Glomerular endothelial cell (primary cell): ENCODE data around the gene DHRS7C. TPM values are rescaled to one million over a fixed set of nuclear protein-coding genes. Genes with fewer than 3 reads are reported as not detected.
A peak's percentile ranks its signal among the peaks of the same experiment; 100 is the strongest.

Source experiments
- DNase-seq: peaks from one replicate; pipeline ENCODE4 v3.0.0-alpha.2; 2011; ENCODE audit warnings: low read depth, low spot score; ENCODE audit errors: extremely low read depth
- total RNA-seq: library from RNA; depleted of rRNA; stranded (reverse); fragments of >200 nt; gene quantifications from 2 replicates; pipeline ENCODE4 v1.2.3, GENCODE V29; 2015

Gene DHRS7C
- total RNA-seq, 1 donor from 2014 or later, result not detected

DNA sequence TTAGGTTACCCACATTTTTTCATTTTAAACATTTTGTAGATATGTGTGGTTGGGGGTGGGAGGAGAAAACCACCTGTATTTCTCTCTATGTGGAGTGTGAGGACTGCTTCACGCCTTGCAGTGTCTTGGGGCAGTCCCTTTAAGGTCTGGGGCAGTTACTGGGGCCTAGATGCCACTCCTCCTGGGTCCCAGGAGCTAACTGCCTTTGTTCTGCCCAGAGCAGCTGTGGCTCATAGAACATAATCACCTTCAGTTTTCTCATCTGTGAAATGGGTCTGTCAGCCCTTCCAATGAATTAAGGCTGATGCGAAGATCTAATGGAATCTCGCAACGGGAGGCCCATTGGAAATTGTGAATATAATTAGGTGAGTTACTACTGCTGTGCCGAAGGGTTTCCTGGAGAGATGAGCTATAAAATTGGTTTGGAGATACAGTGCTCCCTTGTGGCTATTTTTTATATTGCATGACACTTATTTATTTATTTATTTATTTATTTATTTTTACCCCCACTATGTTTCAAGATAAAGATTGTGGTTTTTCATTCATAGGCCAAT, 22.9 kb downstream of the DHRS7C start:
- DNase-seq, result peak; percentile 12

DNA sequence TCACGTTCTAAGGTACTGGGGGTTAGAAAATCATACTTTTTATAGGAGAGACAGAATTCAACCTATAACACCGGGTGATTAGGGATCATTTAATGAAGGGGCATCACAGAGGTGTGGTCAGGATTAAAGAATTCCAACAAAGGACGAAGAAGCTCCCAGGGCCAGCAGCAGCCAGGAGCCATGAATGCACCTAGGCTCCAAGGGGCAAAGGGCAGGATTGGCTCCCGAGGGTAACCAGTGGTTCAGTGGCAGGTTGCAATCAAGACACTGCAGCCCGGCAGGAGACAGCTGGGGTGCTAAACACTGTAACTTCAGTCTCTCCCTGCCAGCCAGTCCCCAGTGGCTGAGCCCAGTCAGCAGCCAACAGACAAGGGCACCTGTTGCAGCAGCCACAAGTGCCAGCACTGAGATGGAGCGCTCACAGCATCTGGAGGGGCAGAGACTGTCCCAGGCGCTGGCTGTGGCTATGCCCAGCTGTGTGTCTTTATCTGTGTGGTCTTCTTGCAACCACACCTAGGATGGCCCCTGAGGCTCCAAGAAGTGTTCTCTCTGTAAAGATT, 23.9 kb downstream of the DHRS7C start:
- DNase-seq, result no peak

- no peak for DNase-seq
These were observed 24.4 kb downstream of the DHRS7C start for GRCh38 chr17:9766970-9767369.

DNA sequence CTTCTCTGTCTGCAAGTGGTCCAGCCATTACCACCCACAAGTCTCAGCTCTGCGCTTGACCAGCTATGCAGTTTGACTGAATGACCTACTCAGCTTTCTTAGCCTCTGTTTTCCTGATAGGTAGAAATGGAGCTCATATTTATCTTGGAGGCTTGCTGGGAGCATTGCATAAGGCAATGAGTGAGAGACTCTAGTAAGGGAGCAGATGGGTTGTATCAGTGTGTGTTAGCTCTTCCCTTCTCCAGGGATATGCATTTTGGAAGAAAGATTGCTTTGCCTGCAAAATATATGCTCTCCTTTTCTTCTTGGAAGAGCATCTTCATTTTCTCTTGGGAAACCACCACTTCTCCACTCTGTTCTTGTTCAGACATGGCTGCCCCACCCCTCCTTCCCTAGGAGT, 26.1 kb downstream of the DHRS7C start:
- DNase-seq, result no peak

- DNase-seq, result no peak
These were observed 27.7 kb downstream of the DHRS7C start for GRCh38 chr17:9763643-9764042.

DNA sequence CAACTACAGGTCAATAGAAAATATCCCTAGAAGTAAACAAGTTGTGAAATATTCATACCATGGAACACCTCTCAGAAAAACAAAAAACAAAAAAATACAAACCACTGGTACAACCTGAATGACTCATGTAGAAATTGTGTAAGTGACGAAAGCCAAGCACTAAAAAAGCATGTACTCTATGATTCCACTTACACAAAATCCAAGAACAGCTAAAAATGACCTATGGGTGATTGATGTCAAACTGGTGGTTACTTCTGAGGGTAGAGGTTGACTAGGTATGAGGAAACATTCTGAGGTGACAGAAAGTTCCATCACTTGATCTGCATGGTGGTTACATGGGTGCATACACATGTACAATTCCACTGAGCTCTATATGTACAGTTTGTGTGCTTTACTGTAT, 31.1 kb downstream of the DHRS7C start:
- DNase-seq, result no peak

- DNase-seq, result no peak
These were observed 36.3 kb downstream of the DHRS7C start for GRCh38 chr17:9755083-9755482.

- DNase-seq, result no peak
These were observed 40.9 kb downstream of the DHRS7C start for GRCh38 chr17:9750524-9750923.

DNA sequence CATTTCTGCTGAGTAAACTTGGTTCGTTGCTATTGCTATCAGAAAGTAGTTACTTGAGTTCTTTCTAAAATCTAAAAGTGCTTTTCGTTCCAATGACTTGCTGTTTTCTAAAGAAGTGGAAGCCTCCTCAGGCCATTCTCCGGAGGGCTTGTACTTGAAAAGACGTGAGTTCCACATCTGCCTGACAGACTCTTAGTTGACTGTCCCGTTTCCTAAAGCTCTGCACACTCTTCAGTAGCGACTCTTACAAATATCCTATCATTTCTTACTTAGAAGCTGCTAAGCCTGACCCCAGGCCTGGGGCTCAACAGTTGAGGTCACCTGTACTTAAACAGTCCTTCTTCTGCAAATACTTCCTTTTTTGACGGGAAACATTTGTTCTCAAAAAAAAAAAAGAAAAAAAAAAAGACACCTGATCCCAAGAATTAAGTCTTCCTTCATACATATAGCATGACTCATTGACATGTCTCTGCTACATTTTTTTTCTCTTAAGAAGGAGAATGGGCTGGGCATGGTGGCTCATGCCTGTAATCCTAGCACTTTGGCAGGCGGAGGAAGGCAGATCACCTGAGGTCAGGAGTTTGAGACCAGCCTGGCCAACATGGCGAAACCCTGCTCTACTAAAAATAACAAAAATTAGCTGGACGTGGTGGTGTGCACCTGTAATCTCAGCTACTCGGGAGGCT, 61.5 kb downstream of the DHRS7C start:
- no peak for DNase-seq

DNA sequence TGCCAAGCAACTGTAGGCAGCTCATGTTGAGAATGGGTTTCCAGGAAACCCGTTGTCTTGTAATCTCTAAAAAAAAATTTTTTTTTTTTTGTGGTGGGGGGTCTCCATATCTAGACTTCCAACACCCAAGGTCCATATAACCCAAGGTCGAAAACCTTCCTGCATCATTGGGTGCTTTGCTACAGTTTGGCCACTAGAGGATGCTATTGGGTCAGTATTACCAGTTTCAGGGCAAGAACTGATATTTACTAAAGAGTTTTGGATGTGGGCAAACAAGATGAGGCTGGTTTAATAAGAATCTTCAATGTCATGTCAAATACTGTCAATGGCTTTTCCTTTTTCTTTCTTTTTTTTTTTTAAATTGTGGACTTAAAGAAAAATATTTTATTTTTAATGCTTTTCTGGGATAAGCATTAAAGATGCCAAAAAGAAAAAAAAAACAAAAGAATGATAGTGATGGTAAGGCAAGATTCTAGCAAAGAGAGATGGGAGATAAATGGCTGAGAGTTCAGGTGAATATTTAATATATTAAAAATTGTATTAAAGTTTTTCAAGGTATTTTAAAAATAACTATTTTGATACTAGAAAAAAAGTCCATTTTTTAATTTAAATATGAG, 62.2 kb downstream of the DHRS7C start:
- DNase-seq, result no peak

DNA sequence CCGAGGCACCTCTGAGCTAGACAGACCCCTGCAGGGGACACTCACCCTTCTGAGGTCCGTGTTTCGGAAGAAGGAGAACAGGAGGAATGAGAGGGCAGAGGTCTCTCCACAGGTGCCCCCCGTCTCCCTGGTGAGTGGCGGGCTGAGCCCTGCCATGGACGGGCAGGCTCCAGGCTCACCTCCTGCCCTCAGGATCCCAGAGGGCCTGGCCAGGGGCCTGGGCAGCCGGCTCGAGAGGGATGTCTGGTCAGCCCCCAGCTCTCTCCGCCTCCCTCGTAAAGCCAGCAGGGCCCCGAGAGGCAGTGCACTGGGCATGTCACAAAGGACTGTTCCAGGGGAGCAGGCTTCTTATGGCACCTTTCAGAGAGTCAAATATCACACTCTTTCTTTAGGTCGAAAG, 62.8 kb downstream of the DHRS7C start:
- no peak for DNase-seq

GRCh38 chr17:9728005-9728404, 63.4 kb downstream of the DHRS7C start:
- no peak for DNase-seq

DNA sequence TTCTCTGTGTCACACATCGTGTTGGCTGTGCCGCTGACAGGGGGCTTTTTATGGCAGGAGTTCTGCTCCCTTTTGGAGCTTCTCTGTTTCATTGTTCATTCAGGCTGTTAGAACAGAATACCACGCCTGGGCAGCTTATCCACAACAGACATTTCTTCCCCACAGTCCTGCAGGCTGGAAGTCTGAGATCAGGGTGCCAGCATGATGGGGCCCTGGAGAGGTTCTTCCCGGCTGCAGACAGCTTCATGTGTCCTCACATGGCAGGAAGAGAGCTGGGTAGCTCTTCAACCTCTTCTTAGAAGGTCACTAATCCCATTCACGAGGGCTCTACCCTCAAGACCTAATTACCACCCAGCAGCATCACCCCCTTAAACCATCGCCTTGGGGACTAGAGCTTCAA, 65.1 kb downstream of the DHRS7C start:
- DNase-seq, result no peak

DNA sequence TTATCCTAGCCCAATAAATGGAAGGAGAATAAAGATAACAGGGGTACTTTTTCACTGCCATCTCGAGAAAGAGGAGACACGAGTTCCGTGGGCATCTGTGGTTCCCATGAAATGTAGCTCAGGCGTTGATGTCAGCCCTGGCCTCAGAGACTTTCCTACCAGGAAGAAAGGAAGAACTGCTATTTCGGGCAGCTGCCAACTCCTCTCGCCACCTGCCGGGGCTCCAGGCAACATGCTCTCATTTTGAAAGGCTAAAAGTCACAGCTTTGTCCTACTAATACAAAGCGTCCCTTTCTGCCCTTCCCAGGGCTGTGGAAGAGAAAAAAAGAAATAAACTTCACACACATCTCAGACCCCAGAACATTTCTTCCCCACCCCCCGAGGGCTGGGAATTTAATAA, 65.8 kb downstream of the DHRS7C start:
- DNase-seq, result no peak

Other genes starting within 250 kb of the DHRS7C start
- 81.6 and 114 TPM in 2 replicates for gene STX8, start 215.8 kb downstream of the DHRS7C start, total RNA-seq
- gene CFAP52, start 214.9 kb downstream of the DHRS7C start, total RNA-seq, result not detected in 2 replicates
- 0.35 and 1.6 TPM in 2 replicates for gene USP43, start 146.1 kb downstream of the DHRS7C start, total RNA-seq
- not detected in 2 replicates for gene GSG1L2, start 30.5 kb upstream of the DHRS7C start, total RNA-seq
- 0.10 TPM in 1 of 2 replicates, not detected in the other for gene GLP2R, start 34.3 kb upstream of the DHRS7C start, total RNA-seq
- gene RCVRN, start 113.7 kb upstream of the DHRS7C start, total RNA-seq, result not detected in 2 replicates